ENCODE results near the gene TKFC.

GRCh38 chr11:61342207-61342803 lies 9.3 kb downstream of the TKFC start:
- TF ChIP-seq POLR2A (IDR thresholded peaks at IDR 0.05) (no peak), CTCF (IDR thresholded peaks at IDR 0.05 in 4 of 5, conservative IDR thresholded peaks at IDR 0.05 in 1 of 5) (no peak)
